Cardiac fibroblast (primary cell): ENCODE data around the gene RPL27A.
A peak's percentile ranks its signal among the peaks of the same experiment; 100 is the strongest.
"Not testable (repeated sequence)": the region's sequence is repeated elsewhere in the genome, so short reads cannot be mapped to it uniquely, and the experiment has no call there.

Source experiments
- DNase-seq, 2 donors: peaks; one replicate each; pipeline versions ENCODE4 v3.0.0 to v3.0.0-alpha.2; 2010; ENCODE audit warnings: low read depth in 2 of 2
- H3K4me3 ChIP-seq, 2 donors: replicated peaks in 1 of 2; 1 replicate in 1 of 2; 2 replicates in 1 of 2; pipeline ENCODE4 v1.5.1; 2011; ENCODE audit warnings: low read depth in 2 of 2, low read length in 2 of 2, mild to moderate bottlenecking in 2 of 2, moderate library complexity in 1 of 2
- CTCF ChIP-seq: IDR thresholded peaks from one replicate; pipeline ENCODE4 v1.5.1; 2011; ENCODE audit warnings: low read depth, mild to moderate bottlenecking, low read length, inconsistent platforms

RPL27A gene

GRCh38 chr11:8654503-8654902 lies 28.1 kb upstream of the RPL27A start:
- DNase-seq: no peak
- no peak overlapping the region for H3K4me3 ChIP-seq
- TF ChIP-seq CTCF: no peak

- no peak for DNase-seq
- TF ChIP-seq CTCF: no peak
- H3K4me3 ChIP-seq: no peak overlapping the region
These were observed 26.3 kb upstream of the RPL27A start for GRCh38 chr11:8656291-8656690.

- no peak for TF ChIP-seq CTCF
- H3K4me3 ChIP-seq: no peak overlapping the region
- peak; percentile 27 to 28 for DNase-seq
These were observed 24.1 kb upstream of the RPL27A start for GRCh38 chr11:8658321-8659057.

GRCh38 chr11:8661001-8661795 lies 21.4 kb upstream of the RPL27A start:
- no peak overlapping the region for H3K4me3 ChIP-seq
- no peak for DNase-seq
- TF ChIP-seq CTCF: no peak

- TF ChIP-seq CTCF: no peak
- DNase-seq: no peak
- no peak overlapping the region for H3K4me3 ChIP-seq
These were observed 17.4 kb upstream of the RPL27A start for GRCh38 chr11:8665222-8665621.

GRCh38 chr11:8670081-8670480 lies 12.5 kb upstream of the RPL27A start:
- peak in 1 of 2 donors; percentile 26 for DNase-seq
- H3K4me3 ChIP-seq: not testable (repeated sequence)

- H3K4me3 ChIP-seq: peak overlapping the region in 1 of 2 donors; percentile 21
- peak; percentile 95 to 98 for DNase-seq
- TF ChIP-seq CTCF: no peak
These were observed 11.4 kb upstream of the RPL27A start for GRCh38 chr11:8671193-8671612.
